GM21619 (cell line): Measurements from ENCODE around the gene CHSY1.

ENCODE experiments used
- ATAC-seq: cut with Tn5 transposase; IDR thresholded peaks from one replicate; pipeline ENCODE4 v1.9.1; 2021; ENCODE audit not compliant: unreplicated experiment

The CHSY1 gene

DNA sequence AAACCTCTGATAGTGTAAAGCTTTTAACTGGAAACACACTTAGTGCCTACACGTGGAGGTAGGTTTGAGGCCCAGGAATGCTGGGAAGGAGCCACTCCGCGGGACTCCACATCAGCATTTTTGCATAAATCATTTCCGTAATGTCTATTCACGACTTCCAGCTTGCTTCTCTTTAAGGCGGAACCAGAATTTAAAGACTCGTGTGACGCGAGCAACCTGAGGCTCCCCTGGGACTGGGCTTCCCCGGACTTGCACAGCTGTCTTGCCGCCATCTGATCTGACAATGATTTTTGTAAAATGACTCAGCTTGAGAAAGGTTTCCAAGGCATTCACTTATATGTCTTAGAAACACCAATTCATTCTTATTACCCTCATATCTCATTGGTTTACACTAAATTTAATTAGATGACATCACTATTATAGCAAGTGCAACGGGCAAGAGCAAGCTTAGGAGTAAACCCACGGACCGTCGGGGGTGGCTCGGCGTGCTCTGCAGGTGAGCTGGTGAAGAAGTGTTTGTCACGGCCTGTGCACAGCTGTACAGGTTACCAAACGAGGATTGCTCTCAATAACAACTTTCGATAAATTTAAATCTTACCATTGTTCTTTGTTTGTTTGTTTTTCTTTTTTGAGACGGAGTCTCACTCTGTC is 95.2 kb downstream of the CHSY1 start:
- ATAC-seq = peak; percentile 88

DNA sequence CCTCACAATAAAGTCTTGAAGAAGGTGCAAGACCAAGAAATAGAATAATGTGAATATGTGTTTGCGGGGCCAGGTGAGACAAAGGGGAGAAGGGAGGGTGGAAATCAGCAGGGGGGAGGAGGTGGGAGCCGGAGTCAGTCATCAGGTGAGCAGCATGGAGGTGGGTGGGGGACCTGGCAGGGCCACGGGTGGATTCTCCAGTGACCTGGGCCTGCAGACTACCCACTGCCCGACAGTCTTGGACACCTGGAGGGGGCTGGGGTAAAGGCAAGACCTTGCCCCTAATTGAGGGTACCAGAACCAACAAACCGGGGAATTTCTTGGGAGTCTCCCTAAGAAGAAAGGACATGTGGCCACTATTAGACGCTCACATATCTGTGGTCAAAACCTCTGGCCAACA is 95.8 kb downstream of the CHSY1 start:
- peak; percentile 4 for ATAC-seq

DNA sequence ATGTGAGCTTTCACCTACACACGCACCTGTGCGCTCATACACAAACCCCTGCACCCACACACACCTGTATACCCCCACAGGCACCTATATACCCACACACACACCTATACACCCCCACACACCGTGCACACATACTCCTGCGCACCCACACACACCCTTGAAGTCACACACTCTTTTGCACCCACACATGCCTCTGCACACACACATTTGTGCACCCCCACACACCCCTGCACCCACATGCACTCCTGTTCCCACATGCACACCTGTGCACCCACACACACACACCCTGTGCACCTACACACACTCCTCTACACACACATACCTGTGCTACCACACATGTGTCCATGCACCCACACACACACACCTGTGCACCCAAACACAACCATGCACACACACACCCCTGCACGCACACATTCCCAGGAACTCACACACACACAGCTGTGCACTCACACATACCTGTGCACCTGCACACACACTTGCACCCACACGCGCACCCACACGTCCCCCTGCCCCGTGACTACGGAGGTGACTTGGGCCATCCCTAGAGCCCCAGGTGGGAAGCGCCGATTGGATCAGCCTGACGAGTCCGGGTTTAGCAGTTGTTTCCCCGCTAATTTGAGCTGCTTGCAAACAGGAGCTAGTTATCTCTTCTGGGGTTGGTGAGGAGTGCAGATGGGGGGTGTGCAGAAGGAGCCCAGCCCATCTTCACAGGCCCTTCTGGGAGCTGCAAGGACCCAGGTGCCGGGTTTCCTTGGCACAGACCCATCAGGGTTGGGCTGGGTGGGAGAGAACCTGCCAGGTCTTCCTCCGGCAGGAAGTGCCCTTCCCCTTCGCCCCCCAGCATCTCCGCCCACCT is 97.8 kb downstream of the CHSY1 start:
- ATAC-seq = no peak

DNA sequence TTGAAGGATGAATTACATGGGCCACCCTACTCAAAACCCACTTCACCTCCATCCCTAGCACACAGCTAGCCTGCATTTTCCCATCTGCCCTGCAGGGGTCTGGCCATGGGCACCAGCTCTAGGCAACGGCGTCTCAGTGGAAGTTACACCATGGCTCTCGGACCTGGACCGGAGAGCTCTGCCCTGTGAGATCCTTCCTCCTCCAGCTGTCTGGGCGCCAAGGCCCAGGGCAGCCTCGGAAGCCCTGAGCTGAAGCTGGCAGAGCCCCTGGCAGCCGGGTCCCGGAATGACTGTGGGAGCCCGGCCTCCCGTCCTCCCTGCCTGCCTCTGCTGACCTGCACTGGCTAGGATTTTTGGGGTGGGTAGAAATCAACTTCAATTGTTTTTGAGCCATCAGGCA is 98.9 kb downstream of the CHSY1 start:
- no peak for ATAC-seq

DNA sequence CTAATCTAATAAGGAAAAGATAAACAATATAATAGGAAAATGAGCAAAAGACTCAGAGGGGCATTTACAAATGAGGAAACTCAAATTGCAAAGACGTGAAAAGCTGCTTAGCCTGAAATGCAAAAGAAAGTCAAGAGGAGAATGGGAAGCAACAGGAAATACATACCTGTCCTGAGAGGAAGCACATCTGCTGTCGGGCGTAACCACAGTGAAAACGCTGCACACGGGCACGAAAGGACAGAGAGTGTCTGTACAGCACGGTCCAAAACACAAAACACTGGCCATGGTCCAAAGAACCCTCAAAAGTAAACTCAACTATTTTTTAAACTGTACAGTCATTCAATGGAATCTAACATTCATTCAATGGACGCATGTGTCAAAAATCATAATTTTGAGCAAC is 100.6 kb downstream of the CHSY1 start:
- ATAC-seq = no peak

GRCh38 chr15:101150723-101151040 is 101.2 kb downstream of the CHSY1 start:
- no peak for ATAC-seq

DNA sequence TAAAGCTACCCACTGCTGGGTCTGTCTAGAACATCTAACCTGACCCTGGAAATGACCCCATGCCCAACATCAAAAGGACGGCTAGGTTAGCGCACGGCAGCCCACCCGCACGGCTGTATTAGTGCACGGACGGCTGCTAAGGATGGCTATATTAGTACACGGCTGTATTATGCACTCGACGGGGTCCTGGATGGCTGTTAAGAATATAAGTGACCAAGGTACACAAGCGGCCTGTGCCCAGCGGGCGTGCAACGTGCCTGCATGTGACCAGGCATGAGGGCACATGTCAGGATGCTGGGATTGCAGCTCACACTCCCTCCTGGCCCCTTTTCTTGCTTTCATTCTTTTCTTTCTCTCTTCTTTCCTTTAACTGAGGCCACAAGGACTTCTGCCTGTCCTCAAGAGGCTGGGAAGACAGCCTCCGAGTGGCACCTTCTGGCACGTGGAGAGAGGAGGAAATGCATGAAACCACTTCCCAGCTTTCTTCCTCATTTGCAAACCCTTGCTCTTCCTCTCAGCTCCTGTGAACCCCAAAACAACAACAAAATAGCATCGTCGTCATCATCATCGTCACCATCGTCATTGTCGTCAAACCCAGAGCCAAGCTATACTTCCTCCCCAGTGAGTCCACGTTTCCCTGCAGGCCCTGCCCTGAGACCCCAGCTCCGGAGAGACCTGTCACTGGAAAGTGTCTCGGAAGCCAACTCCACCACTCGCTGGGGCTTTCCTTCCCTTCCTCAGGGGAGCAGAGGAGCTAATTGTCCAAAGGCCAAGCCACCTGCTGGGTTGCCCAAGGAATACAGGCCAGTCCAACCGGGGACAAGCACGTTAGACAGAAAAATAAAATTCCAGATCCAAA is 101.8 kb downstream of the CHSY1 start:
- no peak for ATAC-seq

DNA sequence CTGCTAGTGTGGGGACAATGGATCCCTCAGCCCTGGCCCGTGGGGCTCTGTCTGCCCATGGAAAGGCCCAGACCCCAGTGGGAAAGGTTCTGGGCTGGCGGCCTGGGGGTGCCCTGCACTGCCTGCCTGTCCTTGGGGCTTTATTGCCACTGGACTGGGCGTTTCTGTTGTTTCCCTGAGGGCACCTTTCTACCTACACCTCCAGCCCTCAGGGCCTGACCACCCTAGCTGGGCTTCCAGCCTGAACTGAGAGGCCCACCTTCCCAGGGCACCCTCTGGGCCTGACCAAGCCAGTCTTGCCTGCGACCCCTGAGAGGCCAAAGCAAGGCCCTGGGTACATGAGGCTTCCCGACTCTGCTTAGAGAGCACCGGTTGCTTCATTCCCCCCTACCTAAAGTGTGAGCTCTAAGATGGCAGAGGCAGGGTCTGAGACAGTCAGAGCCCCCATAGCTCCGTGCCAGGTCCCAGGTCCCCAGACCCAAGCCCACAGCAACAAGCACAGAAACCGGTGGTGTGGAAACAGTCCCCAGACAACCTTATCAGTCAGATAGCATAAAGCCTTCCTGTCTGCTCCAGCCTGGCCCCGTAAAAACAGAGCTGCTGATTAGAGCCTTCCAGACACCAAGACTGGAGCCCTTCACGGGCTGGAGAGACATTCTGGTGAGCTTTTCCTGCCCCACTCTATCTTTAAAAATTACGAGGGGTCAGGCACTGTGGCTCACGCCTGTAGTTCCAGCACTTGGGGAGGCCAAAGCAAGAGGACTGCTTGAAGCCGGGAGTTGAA is 102.8 kb downstream of the CHSY1 start:
- no peak for ATAC-seq

DNA sequence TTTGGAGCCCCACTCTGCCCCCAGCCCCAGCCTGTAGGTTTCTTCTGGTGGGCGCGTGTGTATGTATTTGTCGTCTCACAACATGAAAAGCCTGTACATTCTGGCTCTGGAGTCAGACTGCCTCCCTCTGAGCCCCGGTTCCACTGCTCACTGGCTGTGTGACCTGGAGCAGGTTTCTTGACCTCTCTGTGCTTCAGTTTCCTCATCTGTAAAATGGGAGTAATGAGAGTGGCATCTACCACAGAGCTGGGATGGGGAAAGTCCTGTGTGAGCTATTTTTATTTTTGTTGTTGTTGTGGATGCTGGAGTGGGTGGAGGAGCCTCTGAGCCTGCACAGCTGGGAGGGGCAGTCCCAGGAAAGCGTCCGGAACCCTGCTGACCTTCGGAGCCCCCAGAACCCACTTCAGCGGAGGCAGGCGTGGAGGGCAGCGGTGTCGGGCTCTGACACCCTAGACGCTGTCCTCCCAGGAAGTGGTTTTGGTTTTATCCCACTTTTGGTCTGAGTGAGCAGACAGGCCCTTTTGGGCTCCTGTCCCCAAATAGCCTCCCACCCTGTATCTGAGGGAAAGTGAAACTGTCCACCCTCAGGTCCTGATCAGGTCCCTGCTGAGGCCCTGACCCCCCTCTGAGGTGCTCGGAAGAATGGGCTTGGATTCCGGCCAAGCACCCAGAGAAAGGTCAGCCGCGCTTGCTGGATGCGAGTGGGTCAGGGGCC is 103.5 kb downstream of the CHSY1 start:
- ATAC-seq = no peak

DNA sequence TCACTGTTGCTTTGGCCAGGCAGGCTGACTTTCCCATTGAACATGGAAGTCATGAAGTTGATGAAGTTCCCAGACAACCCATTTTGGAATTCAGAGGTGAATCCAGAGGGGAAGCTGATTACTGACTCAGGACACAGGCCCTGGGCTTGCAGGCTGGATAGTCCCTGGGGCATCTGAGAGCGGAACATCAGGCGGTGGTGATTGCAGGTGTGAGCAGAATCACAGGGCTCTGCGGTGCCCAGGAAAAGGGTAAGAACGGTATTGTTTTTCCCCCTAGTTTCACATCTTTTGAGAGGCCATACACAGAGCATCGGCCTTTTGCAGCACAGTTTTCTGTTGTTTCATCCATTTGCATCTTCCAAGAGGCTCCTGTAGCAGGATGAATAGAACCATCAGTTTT is 104.7 kb downstream of the CHSY1 start:
- ATAC-seq = no peak

DNA sequence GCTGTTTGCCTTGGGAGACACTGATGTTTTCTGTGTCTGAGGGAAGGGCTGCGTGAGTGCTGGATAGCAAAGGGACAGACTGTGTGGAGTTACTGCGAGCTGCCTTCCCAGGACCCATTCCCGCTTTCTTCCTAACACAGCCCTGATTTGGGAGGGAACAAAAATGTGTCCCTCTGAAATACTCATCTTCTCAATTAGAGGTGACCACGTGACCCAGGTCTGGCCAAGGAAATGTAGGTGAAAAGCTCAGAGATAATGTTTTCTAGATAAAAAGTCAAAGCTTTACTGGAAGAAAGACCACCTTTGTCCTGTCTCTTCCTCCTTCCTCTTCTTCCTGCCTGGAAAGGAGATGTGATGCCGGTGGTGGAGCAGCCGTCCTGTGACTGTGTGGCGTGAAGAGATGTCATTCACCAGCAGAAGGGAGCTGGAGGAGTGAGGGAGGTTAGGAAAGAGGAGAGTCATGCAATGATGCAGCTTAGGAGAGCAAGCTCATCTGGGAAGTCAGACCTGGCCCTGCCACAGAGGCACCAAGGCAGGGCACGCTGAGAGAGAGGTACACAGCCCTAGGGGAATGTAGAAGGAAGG is 105.6 kb downstream of the CHSY1 start:
- ATAC-seq = no peak

- ATAC-seq = no peak
These were observed 106.5 kb downstream of the CHSY1 start for GRCh38 chr15:101145362-101145761.

GRCh38 chr15:101143321-101143720 is 108.5 kb downstream of the CHSY1 start:
- ATAC-seq = no peak

DNA sequence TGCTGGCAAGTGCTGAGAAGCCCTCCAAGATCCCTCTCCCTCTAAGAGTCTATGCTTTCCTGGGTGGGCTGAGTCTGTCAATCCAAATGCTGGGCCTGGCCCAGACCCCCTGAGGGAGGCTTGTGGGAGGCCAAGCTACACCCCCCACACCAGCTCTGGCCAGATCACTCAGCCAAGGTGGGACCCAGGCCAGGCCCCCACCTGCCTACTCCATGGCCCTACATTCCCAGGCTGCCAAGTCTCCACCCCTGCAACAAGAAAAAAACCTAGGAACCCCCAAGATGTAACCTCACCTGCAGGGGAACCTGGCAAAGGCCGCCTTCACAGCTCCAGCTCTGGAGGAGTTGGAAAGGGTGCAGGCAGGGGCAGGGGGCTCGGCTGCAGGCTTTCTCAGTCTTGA is 109.1 kb downstream of the CHSY1 start:
- ATAC-seq = no peak

- ATAC-seq = no peak
These were observed 109.8 kb downstream of the CHSY1 start for GRCh38 chr15:101141926-101142527.

DNA sequence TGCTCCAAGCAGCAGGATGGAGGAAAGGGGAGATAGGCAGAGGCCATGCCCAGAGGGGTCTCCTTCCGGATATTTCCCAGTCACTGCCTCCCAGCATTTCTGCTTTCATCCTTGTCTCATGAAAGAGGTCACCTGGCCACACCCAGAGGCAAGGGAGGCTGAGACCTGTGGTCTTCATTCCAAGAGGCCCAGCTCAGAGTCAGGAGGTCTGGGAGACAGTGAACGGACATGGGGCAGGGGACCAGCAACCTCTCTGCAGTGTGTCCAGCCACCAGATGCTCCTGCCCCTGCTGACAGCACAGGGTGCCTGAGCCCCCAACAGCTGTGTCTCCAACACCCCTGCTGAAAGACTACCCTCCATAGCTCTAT is 111.2 kb downstream of the CHSY1 start:
- ATAC-seq = no peak

GRCh38 chr15:101139986-101140696 is 111.7 kb downstream of the CHSY1 start:
- ATAC-seq = no peak

GRCh38 chr15:101138913-101139880 is 112.7 kb downstream of the CHSY1 start:
- ATAC-seq = peak; percentile 53
